PC-9 (cell line): Measurements from ENCODE around the gene MSH3. TPM values are rescaled to one million over a fixed set of nuclear protein-coding genes. Genes with fewer than 3 reads are reported as not detected.

Experiments
- BruUV-seq: library from RNA; stranded (reverse); fragments of 400-500 nt; replicated peaks from 2 replicates; lab custom pipeline; 2021; lab: Mats Ljungman, UMichigan
- CTCF ChIA-PET: fragments of 300-600 bp; sonication (Branson Sonifier 250); formaldehyde crosslinking; loops from one replicate; lab custom pipeline; 2022; ENCODE audit warnings: antibody characterized with exemption; lab: Charles Lee
- POLR2A ChIA-PET: fragments of 300-600 bp; sonication (Branson Sonifier 250); formaldehyde crosslinking; loops from one replicate; lab custom pipeline; 2022; ENCODE audit warnings: antibody characterized with exemption; ENCODE audit not compliant: unreplicated experiment; lab: Charles Lee
- DNase-seq, 2 experiments: peaks; one replicate each; pipeline versions ENCODE4 v3.0.0 to v3.0.0-alpha.2; 2015 to 2022; ENCODE audit warnings: mixed read lengths in 1 of 2
- H2AFZ ChIP-seq: fragments of 200-600 bp; sonication (generic); 2 replicates; pipeline ENCODE4 v1.8.1; 2017; ENCODE audit warnings: antibody characterized with exemption
- H3F3A ChIP-seq: fragments of 200-600 bp; sonication (generic); 2 replicates; pipeline ENCODE4 v1.8.1; 2017; ENCODE audit warnings: antibody characterized with exemption, mild to moderate bottlenecking, low read depth; ENCODE audit not compliant: insufficient read depth
- H3K27ac ChIP-seq: fragments of 200-600 bp; sonication (generic); 2 replicates; pipeline ENCODE4 v1.6.1; 2016; ENCODE audit warnings: mixed run types
- H3K27me3 ChIP-seq: fragments of 200-600 bp; sonication (generic); 2 replicates; pipeline ENCODE4 v1.6.1; 2016; ENCODE audit warnings: low read depth, mixed run types; ENCODE audit not compliant: insufficient read depth
- H3K36me3 ChIP-seq: fragments of 200-600 bp; sonication (generic); 2 replicates; pipeline ENCODE4 v1.6.1; 2016; ENCODE audit warnings: low read depth, mixed run types
- H3K4me1 ChIP-seq: fragments of 200-600 bp; sonication (generic); replicated peaks from 2 replicates; pipeline ENCODE4 v1.6.1; 2016; ENCODE audit warnings: mixed run types; ENCODE audit not compliant: insufficient read depth
- H3K4me2 ChIP-seq: fragments of 200-600 bp; sonication (generic); 2 replicates; pipeline ENCODE4 v1.6.1; 2017; ENCODE audit warnings: mixed run types
- H3K4me3 ChIP-seq: fragments of 200-600 bp; sonication (generic); 2 replicates; pipeline ENCODE4 v1.6.1; 2016; ENCODE audit warnings: mixed run types
- H3K79me2 ChIP-seq: fragments of 200-600 bp; sonication (generic); 2 replicates; pipeline ENCODE4 v1.6.1; 2017; ENCODE audit warnings: low read depth, mixed run types
- H3K9me2 ChIP-seq: fragments of 200-600 bp; sonication (generic); 2 replicates; pipeline ENCODE4 v1.8.1; 2017; ENCODE audit warnings: mild to moderate bottlenecking; ENCODE audit not compliant: insufficient read depth
- H3K9me3 ChIP-seq: fragments of 200-600 bp; sonication (generic); 2 replicates; pipeline ENCODE4 v1.8.1; 2016; ENCODE audit warnings: low read depth; ENCODE audit not compliant: insufficient read depth
- H4K20me1 ChIP-seq: fragments of 200-600 bp; sonication (generic); 2 replicates; pipeline ENCODE4 v1.8.1; 2017; ENCODE audit not compliant: insufficient read depth
- EZH2 ChIP-seq: fragments of 200-600 bp; sonication (generic); IDR thresholded peaks from 2 replicates; pipeline ENCODE4 v1.8.0; 2017; ENCODE audit warnings: antibody characterized with exemption, low read depth
- intact Hi-C: fragments of 100-400 bp; cut with micrococcal nuclease; formaldehyde crosslinking; loops from one replicate; pipeline ENCODE4 v1.10.0; 2022; ENCODE audit not compliant: unreplicated experiment
- total RNA-seq: library from RNA; stranded (reverse); gene quantifications from 2 replicates; pipeline ENCODE4 v1.2.3, GENCODE V29; 2021
- TF ChIP-seq, protein P1 (sequence below): fragments of 200-600 bp; sonication (generic); conservative IDR thresholded peaks from 2 replicates; pipeline ENCODE4 v1.6.1; 2017; ENCODE audit warnings: mixed run types, antibody characterized with exemption, mild to moderate bottlenecking, moderate library complexity

MSH3 gene
- total RNA-seq, 1 experiment from 2014 or later, result 16.9 TPM

GRCh38 chr5:80629281-80629680 lies 25.2 kb upstream of the MSH3 start:
- POLR2A ChIA-PET, result no interaction called here

DNA sequence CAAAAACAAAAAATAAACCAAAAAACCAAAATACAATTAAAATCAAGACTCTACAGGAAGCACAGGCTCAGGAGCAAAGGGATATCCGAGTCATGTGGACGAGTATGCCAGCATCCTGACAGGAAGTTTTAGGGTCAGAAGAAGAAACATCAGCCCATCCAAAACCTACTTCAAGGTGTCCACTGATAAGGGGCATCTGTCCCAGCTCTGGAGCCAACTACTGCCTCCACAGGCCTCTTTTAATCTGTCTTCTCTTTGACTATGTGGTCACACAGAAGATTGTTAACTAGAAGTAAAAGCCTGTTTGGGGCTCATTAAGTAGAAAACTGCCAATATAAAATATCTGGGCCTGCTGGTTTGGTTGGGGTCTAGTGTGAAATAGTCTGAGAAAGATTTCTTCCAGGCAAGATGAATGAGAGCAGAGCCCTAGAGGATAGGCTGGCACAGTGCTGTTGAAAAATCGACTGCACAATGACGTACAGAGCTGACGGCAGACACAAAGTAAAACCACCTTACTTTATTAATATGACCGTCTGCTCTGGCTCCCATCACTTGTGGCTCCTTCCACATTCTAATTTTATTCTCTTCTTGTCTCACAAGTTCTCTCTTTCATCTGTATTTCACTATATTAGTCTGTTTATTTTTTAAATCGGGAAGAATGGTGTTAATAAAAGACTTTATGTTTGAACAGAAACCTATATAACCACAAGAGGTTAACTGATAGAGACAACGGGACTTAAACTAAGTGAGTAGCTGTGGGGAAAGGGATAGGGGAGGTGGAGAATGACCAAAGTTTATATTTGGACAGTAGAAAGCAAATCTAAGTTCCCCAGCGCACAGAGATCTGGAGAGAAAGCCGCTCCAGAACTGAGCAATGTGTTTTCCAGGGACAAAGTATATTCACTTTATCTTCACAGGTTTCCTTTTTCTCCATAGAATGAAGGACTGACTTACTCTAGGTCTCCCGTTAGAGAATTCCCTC lies 22.9 kb upstream of the MSH3 start:
- POLR2A ChIA-PET, result no interaction called here
- no peaks in the 10 kb centered on the region for H3K9me3 ChIP-seq
- CTCF ChIA-PET, result no interaction called here
- no peak overlapping the region for H3K27ac ChIP-seq
- no peak overlapping the region for H3K4me2 ChIP-seq
- peaks cover 4% of the 10 kb centered on the region; the same call in 1 of the 2 replicates for H3F3A ChIP-seq
- no TSS peak for BruUV-seq
- peaks cover 12% of the 10 kb centered on the region for H3K36me3 ChIP-seq
- no peaks in the 10 kb centered on the region for H3K79me2 ChIP-seq
- H3K27me3 ChIP-seq, result no peaks in the 10 kb centered on the region
- H4K20me1 ChIP-seq, result no peaks in the 10 kb centered on the region
- H2AFZ ChIP-seq, result no peak overlapping the region
- no peak overlapping the region for H3K4me3 ChIP-seq
- H3K4me1 ChIP-seq, result no peaks in the 10 kb centered on the region
- TF ChIP-seq, protein P1, sequence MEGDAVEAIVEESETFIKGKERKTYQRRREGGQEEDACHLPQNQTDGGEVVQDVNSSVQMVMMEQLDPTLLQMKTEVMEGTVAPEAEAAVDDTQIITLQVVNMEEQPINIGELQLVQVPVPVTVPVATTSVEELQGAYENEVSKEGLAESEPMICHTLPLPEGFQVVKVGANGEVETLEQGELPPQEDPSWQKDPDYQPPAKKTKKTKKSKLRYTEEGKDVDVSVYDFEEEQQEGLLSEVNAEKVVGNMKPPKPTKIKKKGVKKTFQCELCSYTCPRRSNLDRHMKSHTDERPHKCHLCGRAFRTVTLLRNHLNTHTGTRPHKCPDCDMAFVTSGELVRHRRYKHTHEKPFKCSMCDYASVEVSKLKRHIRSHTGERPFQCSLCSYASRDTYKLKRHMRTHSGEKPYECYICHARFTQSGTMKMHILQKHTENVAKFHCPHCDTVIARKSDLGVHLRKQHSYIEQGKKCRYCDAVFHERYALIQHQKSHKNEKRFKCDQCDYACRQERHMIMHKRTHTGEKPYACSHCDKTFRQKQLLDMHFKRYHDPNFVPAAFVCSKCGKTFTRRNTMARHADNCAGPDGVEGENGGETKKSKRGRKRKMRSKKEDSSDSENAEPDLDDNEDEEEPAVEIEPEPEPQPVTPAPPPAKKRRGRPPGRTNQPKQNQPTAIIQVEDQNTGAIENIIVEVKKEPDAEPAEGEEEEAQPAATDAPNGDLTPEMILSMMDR, result no peak
- no peak for TF ChIP-seq EZH2
- intact Hi-C loops, result no loop called here
- DNase-seq, result no peak
- no peaks in the 10 kb centered on the region for H3K9me2 ChIP-seq

More at GRCh38 chr5:80629281-80629680, 25.2 kb upstream of the MSH3 start:
- no peak overlapping the region for H3K4me2 ChIP-seq
- no TSS peak for BruUV-seq
- CTCF ChIA-PET, result no interaction called here
- H2AFZ ChIP-seq, result no peak overlapping the region
- H3K27ac ChIP-seq, result no peak overlapping the region
- H3K36me3 ChIP-seq, result peaks cover 8% of the 10 kb centered on the region
- H3K4me3 ChIP-seq, result no peak overlapping the region
- H3F3A ChIP-seq, result peaks cover 15% of the 10 kb centered on the region; the same call in 1 of the 2 replicates
- H4K20me1 ChIP-seq, result no peaks in the 10 kb centered on the region
- no peaks in the 10 kb centered on the region for H3K9me3 ChIP-seq
- no peaks in the 10 kb centered on the region for H3K27me3 ChIP-seq
- H3K4me1 ChIP-seq, result no peaks in the 10 kb centered on the region
- H3K9me2 ChIP-seq, result no peaks in the 10 kb centered on the region
- H3K79me2 ChIP-seq, result no peaks in the 10 kb centered on the region
- no peak for DNase-seq
- no peak for TF ChIP-seq EZH2
- TF ChIP-seq, protein P1, result no peak
- intact Hi-C loops, result no loop called here

GRCh38 chr5:80632700-80633099 lies 21.8 kb upstream of the MSH3 start:
- no peaks in the 10 kb centered on the region for H3K9me2 ChIP-seq
- H3K4me1 ChIP-seq, result no peaks in the 10 kb centered on the region
- ChIA-PET POLR2A (no interaction called here), CTCF (no interaction called here)
- peaks cover 12% of the 10 kb centered on the region for H3K36me3 ChIP-seq
- H3F3A ChIP-seq, result peaks cover 4% of the 10 kb centered on the region; the same call in 1 of the 2 replicates
- TF ChIP-seq, protein P1, result no peak
- TF ChIP-seq EZH2, result no peak
- intact Hi-C loops, result no loop called here
- H3K9me3 ChIP-seq, result no peaks in the 10 kb centered on the region
- DNase-seq, result no peak
- no peak overlapping the region for H3K4me3 ChIP-seq
- no peak overlapping the region for H3K27ac ChIP-seq
- no peak overlapping the region for H3K4me2 ChIP-seq
- BruUV-seq, result no TSS peak
- no peak overlapping the region for H2AFZ ChIP-seq
- no peaks in the 10 kb centered on the region for H3K79me2 ChIP-seq
- no peaks in the 10 kb centered on the region for H3K27me3 ChIP-seq
- no peaks in the 10 kb centered on the region for H4K20me1 ChIP-seq
